Astrocyte of the spinal cord (primary cell): Measurements from ENCODE around the gene ZNF652.

Experiments used
- DNase-seq: peaks from one replicate; pipeline ENCODE4 v3.0.0; 2011; ENCODE audit warnings: low read depth, low spot score
- H3K4me3 ChIP-seq: 2 replicates; pipeline ENCODE4 v1.5.1; 2011; ENCODE audit warnings: low read depth, mild to moderate bottlenecking, low read length, moderate library complexity
- in situ Hi-C: cut with HindIII; loops from 2 replicates; pipeline ENCODE4 v1.10.0; 2017; ENCODE audit warnings: low sequenced_read_pairs
- TF ChIP-seq, protein P1 (sequence below): IDR thresholded peaks from 2 replicates; pipeline ENCODE4 v1.5.1; 2012; ENCODE audit warnings: low read depth, mild to moderate bottlenecking, low read length, inconsistent platforms

ZNF652 gene

DNA sequence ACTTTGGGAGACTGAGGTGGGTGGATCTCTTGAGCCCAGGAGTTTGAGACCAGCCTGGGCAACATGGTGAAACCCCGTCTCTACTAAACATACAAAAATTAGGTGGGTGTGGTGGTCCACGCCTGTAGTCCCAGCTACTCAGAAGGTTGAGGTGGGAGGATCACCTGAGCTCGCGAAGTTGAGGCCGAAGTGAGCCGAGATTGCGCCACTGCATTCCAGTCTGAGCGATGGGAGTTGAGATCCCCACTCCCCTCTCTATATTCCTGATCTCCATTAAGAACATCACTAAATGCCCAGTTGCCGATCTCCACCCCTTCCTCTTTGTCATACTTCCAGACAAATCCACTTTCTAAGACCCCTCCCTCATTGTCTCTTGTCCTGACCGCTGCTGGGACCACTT is 24.3 kb upstream of the ZNF652 start:
- in situ Hi-C loops, result no loop called here
- no peak for DNase-seq
- no peak overlapping the region for H3K4me3 ChIP-seq
- TF ChIP-seq, protein P1, sequence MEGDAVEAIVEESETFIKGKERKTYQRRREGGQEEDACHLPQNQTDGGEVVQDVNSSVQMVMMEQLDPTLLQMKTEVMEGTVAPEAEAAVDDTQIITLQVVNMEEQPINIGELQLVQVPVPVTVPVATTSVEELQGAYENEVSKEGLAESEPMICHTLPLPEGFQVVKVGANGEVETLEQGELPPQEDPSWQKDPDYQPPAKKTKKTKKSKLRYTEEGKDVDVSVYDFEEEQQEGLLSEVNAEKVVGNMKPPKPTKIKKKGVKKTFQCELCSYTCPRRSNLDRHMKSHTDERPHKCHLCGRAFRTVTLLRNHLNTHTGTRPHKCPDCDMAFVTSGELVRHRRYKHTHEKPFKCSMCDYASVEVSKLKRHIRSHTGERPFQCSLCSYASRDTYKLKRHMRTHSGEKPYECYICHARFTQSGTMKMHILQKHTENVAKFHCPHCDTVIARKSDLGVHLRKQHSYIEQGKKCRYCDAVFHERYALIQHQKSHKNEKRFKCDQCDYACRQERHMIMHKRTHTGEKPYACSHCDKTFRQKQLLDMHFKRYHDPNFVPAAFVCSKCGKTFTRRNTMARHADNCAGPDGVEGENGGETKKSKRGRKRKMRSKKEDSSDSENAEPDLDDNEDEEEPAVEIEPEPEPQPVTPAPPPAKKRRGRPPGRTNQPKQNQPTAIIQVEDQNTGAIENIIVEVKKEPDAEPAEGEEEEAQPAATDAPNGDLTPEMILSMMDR, result no peak

DNA sequence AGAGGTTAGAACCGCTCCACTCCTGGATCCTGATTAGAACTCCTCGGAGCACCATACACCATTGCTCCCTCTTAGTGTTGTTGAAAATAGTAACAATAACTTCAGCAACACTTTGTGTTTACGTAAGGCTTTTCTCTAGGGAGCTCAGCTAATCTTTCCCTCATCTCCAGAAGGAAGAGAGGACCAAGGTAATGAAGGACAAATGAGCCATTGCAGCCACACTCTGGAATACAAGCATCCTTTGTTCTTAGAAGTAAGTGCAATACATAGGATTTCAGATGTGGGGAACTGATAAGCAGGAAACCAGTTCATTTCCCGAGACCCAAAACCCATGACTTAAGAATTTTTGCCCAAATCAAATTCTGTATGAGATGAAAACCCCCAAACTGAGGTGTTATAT is 22.9 kb upstream of the ZNF652 start:
- in situ Hi-C loops, result no loop called here
- no peak for DNase-seq
- H3K4me3 ChIP-seq, result no peak overlapping the region
- TF ChIP-seq, protein P1, result no peak

DNA sequence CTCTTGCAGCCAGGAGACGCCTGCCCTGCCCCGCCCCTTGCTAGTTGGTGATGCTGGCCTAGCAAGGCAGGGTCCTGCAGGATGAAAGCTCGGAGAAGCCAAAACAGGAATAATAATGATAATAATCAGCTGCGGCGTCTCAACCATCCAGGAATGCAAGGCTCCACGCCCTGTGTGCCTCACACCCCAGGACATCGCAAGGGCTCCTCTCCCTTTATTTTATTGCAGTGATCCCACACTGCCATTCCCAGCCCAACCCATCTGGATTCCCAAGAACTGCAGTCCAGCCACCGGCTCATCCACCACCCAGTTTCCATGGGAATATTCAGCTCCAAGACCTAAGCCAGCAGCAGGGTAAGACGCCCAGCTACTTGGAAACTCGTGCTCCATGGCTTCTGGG is 21.0 kb upstream of the ZNF652 start:
- DNase-seq, result no peak
- no peak overlapping the region for H3K4me3 ChIP-seq
- TF ChIP-seq, protein P1, result no peak
- in situ Hi-C loops, result no loop called here

DNA sequence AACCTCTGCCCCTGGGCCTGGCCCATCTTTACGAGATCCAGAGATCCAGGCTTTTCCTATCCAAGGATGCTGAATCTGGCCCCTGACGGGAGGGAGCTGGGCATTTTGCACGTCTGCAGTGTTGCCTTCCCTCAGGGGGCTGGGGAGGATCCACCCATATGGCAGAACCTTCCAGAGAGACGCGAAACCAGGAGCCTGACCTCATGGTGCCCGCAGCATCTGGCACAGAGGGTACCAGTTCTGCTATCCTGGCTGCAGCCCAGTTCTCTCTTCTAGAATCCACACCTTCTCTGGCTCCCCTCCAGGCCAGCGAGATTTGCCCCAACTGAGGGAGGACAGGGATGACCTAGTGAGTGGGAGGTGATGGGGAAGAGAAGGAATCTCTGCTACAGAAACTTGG is 20.5 kb upstream of the ZNF652 start:
- TF ChIP-seq, protein P1, result no peak
- H3K4me3 ChIP-seq, result no peak overlapping the region
- in situ Hi-C loops, result no loop called here
- no peak for DNase-seq

DNA sequence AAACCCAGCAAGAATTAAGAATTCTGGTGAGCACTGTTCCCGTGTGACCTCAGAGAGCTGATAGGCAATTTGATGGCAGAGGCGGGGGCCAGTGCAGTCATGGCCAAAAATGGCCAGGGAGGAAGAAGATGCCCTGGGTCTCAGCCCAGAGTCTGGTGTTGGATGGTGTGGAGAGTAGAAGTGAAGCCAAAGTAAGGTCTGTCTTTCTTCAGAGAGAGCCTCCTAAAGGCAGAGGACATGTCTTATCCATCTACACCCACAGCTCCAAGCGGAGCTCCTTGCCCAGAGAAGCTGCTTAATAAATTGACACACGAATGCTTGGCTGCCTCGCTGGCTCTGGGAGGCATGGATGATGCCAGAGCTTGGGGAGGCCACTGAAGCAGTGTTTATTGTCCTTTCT is 19.7 kb upstream of the ZNF652 start:
- TF ChIP-seq, protein P1, result no peak
- H3K4me3 ChIP-seq, result no peak overlapping the region
- DNase-seq, result no peak
- in situ Hi-C loops, result no loop called here

DNA sequence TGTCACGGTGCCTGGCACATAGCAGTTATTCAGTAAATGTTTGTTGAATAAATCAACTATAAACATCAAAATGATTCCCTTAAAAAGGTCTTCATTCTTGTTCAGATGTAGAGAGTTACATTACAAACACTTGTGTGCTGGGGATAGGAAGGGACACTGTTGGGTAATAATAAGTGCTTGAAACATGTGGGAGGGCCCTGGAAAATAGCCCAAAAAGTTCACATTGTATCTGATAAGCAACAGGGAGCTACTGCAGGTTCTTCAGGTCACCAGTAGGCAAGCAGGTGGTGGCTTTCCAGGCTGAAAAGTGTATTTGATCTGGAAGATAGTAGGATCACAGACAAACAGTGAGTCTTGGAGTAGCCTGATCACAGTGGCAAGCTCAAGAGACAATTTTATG is 19.0 kb upstream of the ZNF652 start:
- no peak overlapping the region for H3K4me3 ChIP-seq
- in situ Hi-C loops, result no loop called here
- TF ChIP-seq, protein P1, result no peak
- no peak for DNase-seq

DNA sequence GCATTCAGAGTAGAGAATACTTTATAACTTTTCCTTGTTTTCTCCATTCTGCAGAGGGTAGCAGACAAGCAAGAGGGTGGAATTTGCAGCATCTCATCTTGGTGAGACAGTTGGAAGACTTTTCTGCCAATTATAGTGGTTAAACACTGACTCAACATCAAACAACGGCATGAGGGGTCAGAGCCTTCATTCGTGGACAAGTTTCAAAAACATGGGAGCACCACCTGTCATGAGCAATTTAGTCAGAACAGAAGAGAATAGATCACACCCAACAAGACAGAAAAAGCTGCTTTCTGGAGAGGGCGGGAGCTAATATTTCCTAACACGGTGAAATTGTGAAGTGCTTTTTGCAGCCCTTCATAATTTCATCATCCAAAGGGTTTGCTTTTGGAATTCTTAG is 17.9 kb upstream of the ZNF652 start:
- no peak for DNase-seq
- TF ChIP-seq, protein P1, result no peak
- in situ Hi-C loops, result no loop called here

More for the DNA sequence above, 17.9 kb upstream of the ZNF652 start:
- no peak overlapping the region for H3K4me3 ChIP-seq
